Esophagus squamous epithelium (tissue), 5 donors: ENCODE measurements around the gene PLAC1. TPM values are rescaled to one million over a fixed set of nuclear protein-coding genes. Genes with fewer than 3 reads are reported as not detected.

Experiments
- DNase-seq: peaks from one replicate; lab custom pipeline; 2025; lab: John Stamatoyannopoulos, UW
- H3K27ac ChIP-seq, 4 donors: fragments of 200-600 bp; sonication (generic); one replicate each; pipeline ENCODE4 v1.5.1; 2016 to 2019; ENCODE audit warnings: mild to moderate bottlenecking in 1 of 4
- H3K27me3 ChIP-seq, 4 donors: fragments of 200-600 bp; sonication (generic); 1 replicate in 3 of 4; 2 replicates in 1 of 4; pipeline versions ENCODE4 v1.5.1 to v1.6.0; 2017 to 2021; ENCODE audit warnings: antibody characterized with exemption in 1 of 4
- H3K36me3 ChIP-seq, 3 donors: fragments of 200-600 bp; sonication (generic); one replicate each; pipeline ENCODE4 v1.5.1; 2016 to 2019
- H3K4me1 ChIP-seq, 3 donors: fragments of 200-600 bp; sonication (generic); one replicate each; pipeline ENCODE4 v1.5.1; 2017 to 2019
- H3K4me3 ChIP-seq, 4 donors: fragments of 200-600 bp; sonication (generic); 1 replicate in 3 of 4; 2 replicates in 1 of 4; pipeline ENCODE4 v1.5.1; 2016 to 2019; ENCODE audit warnings: mild to moderate bottlenecking in 2 of 4, moderate library complexity in 1 of 4
- H3K9me3 ChIP-seq, 3 donors: fragments of 200-600 bp; sonication (generic); one replicate each; pipeline ENCODE4 v1.5.1; 2016 to 2019
- CTCF ChIP-seq, 6 experiments: fragments of 450-650 bp in 4 of 6; fragments of 200-600 bp in 2 of 6; sonication (generic) in 2 of 6; IDR thresholded peaks; one replicate each; pipeline ENCODE4 v1.5.1; 2016 to 2019; ENCODE audit warnings: antibody characterized with exemption in 6 of 6, mild to moderate bottlenecking in 4 of 6, moderate library complexity in 4 of 6
- POLR2A ChIP-seq, 4 donors: fragments of 450-650 bp; IDR thresholded peaks; one replicate each; pipeline ENCODE4 v1.6.1; 2017; ENCODE audit warnings: antibody characterized with exemption in 4 of 4, mild to moderate bottlenecking in 4 of 4, moderate library complexity in 3 of 4
- WGBS, 2 donors: methylation state at CpG; one replicate each; pipeline ENCODE4 v1.1.5; 2018; 5-methylcytosine and 5-hydroxymethylcytosine counted together
- intact Hi-C: fragments of 100-400 bp; cut with DNase I; formaldehyde crosslinking; loops from one replicate; pipeline ENCODE4 v1.15.0; 2022
- total RNA-seq, 4 donors: library from RNA; depleted of rRNA; stranded (reverse); fragments of >200 nt; gene quantifications; one replicate each; pipeline ENCODE4 v1.1.0, GENCODE V29; 2016
- donor health status: DM: yes; HTN: yes; CAD: no.

The PLAC1 gene
- total RNA-seq, 4 donors from 2014 or later = 0.38 TPM; not detected in 3

- Histone ChIP-seq H3K4me1 (no peaks in the 10 kb centered on the region), H3K27ac (no peak overlapping the region), H3K4me3 (no peak overlapping the region), H3K27me3 (no peaks in the 10 kb centered on the region), H3K36me3 (no peaks in the 10 kb centered on the region), H3K9me3 (no peaks in the 10 kb centered on the region)
- intact Hi-C loops = no loop called here
- no peak for DNase-seq
- no peak for TF ChIP-seq POLR2A (IDR thresholded peaks at IDR 0.05)
- TF ChIP-seq CTCF (IDR thresholded peaks at IDR 0.05) = no peak
- WGBS, 2 donors = 68 to 85% methylated on average over 5 to 6 of the region's 6 CpGs
These were observed 12.2 kb downstream of the PLAC1 start for GRCh38 chrX:134645936-134646543.

- H3K4me3 ChIP-seq = no peak overlapping the region
- no peaks in the 10 kb centered on the region for H3K36me3 ChIP-seq
- no peak for DNase-seq
- 50 to 88% methylated on average over 1 of the region's 1 CpG for WGBS, 2 donors
- TF ChIP-seq POLR2A (IDR thresholded peaks at IDR 0.05) (no peak), CTCF (IDR thresholded peaks at IDR 0.05) (no peak)
- H3K9me3 ChIP-seq = no peaks in the 10 kb centered on the region
- no peaks in the 10 kb centered on the region for H3K27me3 ChIP-seq
- H3K4me1 ChIP-seq = no peaks in the 10 kb centered on the region
- intact Hi-C loops = no loop called here
- H3K27ac ChIP-seq = no peak overlapping the region
These were observed 15.9 kb downstream of the PLAC1 start for GRCh38 chrX:134642386-134642785.

- no peak for TF ChIP-seq POLR2A (IDR thresholded peaks at IDR 0.05)
- TF ChIP-seq CTCF (IDR thresholded peaks at IDR 0.05) = no peak
- Histone ChIP-seq H3K27me3 (no peaks in the 10 kb centered on the region), H3K36me3 (no peaks in the 10 kb centered on the region), H3K9me3 (no peaks in the 10 kb centered on the region), H3K4me1 (peaks cover 0 to 5% (median 0%) of the 10 kb centered on the region in 3 donors), H3K27ac (no peak overlapping the region), H3K4me3 (no peak overlapping the region)
- WGBS, 2 donors = 47% methylated on average over 2 of the region's 2 CpGs; no CpG with 5 or more reads in 1 of the 2 donors
- DNase-seq = no peak
- intact Hi-C loops = no loop called here
These were observed 16.9 kb downstream of the PLAC1 start for GRCh38 chrX:134641346-134641745.

GRCh38 chrX:134640914-134641313, 17.4 kb downstream of the PLAC1 start:
- Histone ChIP-seq H3K27me3 (no peaks in the 10 kb centered on the region), H3K9me3 (no peaks in the 10 kb centered on the region), H3K4me1 (peaks cover 0 to 5% (median 0%) of the 10 kb centered on the region in 3 donors), H3K27ac (no peak overlapping the region), H3K36me3 (no peaks in the 10 kb centered on the region), H3K4me3 (no peak overlapping the region)
- no peak for DNase-seq
- TF ChIP-seq CTCF (IDR thresholded peaks at IDR 0.05) (no peak), POLR2A (IDR thresholded peaks at IDR 0.05) (no peak)
- 64 to 75% methylated on average over 1 to 4 of the region's 4 CpGs for WGBS, 2 donors
- intact Hi-C loops = no loop called here

- Histone ChIP-seq H3K36me3 (no peaks in the 10 kb centered on the region), H3K4me3 (no peak overlapping the region), H3K4me1 (peaks cover 0 to 5% (median 0%) of the 10 kb centered on the region in 3 donors), H3K27ac (no peak overlapping the region), H3K9me3 (no peaks in the 10 kb centered on the region), H3K27me3 (no peaks in the 10 kb centered on the region)
- no peak for DNase-seq
- TF ChIP-seq CTCF (IDR thresholded peaks at IDR 0.05) (no peak), POLR2A (IDR thresholded peaks at IDR 0.05) (no peak)
- 91% methylated on average over 4 of the region's 5 CpGs; no CpG with 5 or more reads in 1 of the 2 donors for WGBS, 2 donors
- intact Hi-C loops = no loop called here
These were observed 21.4 kb downstream of the PLAC1 start for GRCh38 chrX:134636851-134637250.
